ENCODE measurements around the gene NDRG2.
"Not testable (repeated sequence)": the region's sequence is repeated elsewhere in the genome, so short reads cannot be mapped to it uniquely, and the experiment has no call there.

Gene NDRG2

DNA sequence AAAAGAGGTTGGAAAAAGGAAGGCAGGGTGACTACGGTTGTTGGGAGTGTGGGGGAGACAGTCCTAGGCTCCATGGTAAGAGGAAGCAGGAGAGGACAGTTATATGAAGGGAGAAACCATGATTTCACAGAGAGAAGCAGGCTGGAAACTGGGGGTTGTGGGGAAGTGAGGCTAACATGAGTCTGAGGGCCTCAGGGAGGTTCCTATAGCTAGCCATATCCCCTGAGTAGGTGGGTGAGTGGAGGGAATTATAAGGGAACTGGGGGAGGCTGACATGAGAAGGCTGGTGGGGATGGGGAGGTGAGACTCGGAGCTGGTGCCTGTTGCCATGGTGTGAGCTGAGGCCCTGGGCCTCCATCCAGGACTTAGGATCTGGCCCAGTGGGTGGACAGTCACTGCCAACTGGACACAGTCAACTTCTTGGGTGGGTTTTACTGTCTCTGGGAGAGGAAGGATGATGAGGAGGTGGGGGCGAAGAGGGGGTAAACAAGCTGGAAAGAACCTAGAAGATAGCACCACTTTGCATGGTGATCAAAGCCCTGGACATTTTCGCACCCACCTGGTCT is 8.4 kb upstream of the NDRG2 start:
- no peak for FAIRE-seq

DNA sequence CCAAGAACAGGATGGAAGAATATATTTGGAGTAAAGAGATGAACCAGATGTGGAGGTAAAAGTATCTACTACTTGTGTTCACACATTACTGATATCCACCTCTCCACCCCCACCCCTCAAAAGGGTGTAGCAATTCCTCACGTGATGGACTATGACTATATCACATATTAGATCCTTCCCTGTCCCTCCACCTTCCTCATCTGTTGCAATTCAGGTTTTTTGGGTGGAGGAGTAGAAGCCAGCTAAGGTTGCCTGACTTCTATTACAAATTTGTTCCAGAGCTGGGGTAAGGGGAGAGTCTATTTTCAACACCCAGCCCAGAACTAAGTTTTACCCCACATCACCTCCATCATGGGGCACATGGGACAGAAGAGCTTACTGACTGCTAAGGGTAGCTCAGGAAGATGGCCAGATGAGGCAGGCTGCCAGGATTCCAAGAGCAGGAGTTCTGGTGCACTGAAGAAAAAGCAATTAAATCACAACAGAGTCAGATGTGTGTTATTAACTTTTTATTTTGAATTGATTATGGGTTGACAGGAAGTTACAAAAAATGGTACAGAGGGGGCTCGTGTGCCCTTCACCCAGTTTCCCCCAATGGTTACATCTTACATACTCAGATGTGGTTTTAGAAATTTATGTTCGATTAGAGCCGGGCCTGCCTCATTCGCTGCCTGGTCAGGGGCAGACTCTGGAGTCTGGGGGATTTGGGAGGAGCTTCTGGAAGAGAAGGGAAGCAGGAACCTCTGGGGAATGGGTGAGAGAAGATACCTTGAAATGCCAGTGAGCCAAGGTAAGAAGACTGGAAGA is 7.7 kb upstream of the NDRG2 start:
- no peak for FAIRE-seq

DNA sequence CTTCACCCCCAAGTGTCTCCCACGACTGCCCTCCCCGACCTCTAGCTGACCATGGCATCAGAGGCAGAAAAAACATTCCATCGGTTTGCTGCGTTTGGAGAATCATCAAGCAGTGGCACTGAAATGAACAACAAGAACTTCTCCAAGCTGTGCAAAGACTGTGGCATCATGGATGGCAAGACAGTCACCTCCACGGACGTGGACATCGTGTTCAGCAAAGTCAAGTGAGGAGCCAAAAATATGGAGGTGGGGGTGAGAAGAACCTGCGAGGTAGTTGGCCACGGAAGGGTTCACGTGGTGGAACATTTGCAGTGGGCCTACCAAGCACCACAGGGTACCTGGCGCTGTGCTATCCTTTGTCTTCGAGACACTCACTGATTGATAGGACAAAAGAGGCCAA is 5.7 kb upstream of the NDRG2 start:
- FAIRE-seq = no peak

DNA sequence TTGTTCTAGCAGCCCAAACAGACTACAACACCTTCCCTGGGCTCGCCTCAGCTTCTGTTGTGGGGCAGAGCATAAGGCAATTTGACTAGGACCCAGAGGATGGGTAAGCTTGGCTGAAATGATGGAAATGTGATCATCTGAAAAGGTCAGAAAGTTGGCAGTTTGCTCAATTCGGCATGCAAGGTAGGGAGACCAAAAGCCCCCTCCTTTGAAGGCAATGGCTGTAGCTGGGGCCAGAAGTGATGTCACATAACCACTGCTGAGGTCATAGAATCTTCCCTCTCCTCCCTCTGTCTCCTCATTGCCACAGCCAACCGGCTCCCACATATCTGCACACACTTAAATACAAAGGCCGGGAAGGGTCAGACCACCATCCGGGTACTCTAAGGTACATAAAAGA is 5.1 kb upstream of the NDRG2 start, which contains the start of gene TPPP2:
TSS of gene TPPP2 (plus strand) at position 301 of the 400 bp plus-strand sequence. CDS start 365 bp downstream, outside the sequence.
- FAIRE-seq = no peak

DNA sequence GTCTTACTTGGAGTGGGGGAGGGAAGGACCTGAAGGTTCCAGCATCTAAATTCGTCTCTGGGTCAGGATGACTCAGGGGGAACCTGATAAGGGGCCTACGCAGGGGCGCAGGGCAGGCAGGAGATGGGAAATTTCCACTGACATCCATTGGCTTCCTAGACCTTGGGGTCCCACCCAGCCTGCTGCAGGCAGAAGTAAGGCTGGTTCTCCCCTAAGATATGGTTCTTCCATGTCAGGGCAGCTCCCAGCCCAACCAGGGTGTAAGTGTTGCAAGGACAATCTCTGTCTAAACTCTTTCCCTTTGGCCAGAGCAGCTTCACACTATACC is 2.1 kb upstream of the NDRG2 start:
- no peak for FAIRE-seq

DNA sequence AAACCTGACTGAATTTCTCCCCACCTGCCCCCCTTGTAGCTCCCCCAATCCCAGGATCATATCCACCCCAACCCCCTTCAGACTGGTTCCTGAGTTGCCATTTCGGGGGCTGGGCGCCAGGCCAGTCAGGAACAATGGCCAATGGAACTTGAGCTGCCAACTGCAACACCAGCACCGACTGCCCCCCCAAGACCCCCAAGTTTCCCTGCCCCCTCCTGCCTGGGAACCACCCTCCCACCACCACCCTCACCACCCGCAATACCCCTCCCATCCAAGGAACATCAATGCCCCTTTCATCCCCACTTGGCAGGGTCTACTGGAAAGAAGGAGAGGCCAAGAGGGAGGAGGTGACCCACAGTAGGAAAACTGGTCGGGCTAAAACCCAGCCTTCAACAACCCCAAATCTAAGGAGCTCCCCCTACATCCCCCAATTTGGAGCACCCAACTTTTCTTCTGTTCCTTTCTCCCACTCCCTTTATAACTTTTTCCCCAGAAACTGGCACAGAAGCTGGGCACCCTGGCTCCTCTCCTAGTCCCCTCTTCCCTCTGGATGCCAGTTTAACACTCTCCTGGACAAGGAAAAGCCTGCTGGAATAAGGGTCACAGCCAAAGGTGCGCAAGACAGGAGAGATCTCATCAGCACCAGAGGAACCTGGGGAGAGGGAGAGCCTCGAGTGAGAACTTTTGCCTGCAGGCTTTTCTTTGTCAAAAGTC is 1.6 kb upstream of the NDRG2 start:
- no peak for FAIRE-seq

DNA sequence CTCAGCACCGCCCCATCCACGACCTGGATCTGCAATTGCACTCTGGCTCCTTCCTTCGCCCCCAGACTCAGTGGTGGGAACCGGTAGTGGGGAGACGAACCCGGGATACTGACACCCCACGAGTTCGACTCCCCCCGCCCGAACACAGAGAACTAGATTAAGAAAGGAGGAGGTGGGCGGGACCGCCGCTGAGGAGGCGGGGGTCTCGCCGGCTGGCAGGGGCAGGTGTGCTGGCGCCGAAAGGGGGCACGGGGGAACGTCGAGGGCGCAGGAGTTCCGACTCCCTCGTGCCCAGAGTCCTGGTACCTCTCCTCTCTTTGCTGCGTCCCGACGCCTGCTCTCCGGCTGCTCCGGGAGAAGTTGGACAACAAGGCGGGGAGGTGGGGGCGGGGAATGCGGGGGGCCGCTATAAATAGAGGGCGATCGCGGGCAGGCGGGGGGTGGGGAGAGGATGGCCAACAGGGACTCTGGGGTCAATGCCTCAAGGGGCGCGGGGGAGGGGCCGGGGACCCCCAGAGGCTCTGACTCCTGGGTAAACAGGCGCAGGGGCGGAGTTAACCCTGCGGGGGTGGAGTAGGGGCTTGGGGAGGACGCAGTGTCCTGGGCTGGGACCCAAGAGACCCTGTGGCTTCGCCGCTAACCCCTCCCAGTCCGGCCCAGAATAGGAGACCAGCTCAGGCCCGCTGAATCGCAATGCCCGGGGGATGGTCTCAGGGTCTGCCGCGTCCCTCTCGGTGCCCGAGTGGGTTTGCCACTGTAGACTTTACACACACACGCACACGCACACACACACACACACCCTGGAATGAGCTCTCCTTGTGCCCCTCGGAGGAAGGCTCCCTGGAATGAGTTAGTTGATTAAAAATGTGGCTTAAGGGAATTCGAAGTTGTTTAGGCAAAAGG is 761 bp upstream of the NDRG2 start:
- no peak for FAIRE-seq

DNA sequence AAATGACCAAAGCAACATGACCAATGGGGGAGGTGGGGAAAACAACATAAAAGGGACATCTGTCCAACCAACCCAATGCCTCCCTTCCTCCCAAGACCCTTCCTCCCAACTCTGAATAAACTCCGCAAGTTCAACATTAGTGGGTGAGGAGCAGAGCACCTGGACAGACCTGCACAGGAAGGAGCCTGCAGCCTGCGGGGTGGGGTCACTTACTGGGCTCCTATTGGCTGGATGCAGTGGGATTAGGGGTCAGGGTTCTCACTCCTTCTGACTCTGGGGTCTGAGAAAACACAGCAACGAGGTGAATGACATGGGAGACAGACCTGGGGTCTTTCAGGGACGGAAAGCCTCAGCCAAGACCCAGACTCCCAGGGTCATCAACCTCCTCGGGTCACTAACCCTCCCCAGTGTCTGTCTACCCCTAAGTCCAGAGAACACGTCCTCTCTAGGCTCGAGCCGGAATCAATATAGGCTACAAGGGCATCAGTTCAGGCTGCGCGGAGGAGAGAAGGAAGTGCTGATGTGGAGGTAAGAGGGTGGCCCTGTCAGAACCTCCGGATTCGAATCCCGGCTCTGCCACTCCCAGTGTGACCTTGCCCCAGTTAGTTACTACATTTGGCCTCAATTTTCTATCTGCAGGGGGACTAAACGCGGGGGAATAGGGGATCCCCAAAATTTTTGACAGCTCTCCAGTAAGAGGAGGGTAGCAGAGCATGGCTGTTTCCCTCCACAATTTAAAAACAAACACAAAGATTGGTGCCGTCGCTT is 860 bp downstream of the NDRG2 start:
- FAIRE-seq = no peak

DNA sequence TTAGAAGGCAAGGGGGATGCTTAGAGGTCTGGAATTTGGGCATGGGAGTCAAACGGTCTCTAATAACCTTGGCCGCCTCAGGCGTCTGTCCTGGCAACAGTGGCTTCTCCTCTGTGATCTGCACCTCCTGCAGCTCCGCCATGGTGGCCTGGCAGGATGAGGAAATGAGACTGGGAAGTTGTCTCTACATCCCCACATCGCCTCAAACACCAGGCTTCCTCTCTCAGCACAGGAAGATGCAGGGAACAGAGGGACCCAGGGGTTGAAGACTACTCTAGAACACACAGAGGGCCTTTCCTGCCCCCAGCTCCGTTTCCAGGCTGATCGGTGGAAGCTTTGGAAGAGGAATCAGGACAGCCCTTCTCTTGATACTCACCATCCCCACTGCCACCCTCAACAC is 1.7 kb downstream of the NDRG2 start:
- no peak for FAIRE-seq

DNA sequence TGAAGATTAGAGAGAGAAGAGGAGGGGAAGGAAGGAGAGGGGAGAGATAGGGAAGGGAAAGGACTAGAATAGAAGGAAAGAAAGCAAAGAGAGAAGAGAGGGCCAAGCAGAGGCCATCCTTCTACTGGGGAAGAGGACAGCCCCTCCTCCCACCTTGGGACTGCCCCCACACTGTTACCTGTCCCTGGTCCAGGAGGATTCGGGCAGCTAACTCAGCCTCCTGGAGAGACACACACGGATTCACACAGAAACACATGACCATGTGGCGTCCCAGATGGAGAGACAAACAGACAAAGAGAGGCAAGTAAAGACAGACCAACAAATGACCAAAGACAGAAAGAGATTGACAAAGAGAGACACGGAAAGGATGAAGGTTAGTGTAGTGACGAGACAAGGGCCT is 2.2 kb downstream of the NDRG2 start:
- no peak for FAIRE-seq

DNA sequence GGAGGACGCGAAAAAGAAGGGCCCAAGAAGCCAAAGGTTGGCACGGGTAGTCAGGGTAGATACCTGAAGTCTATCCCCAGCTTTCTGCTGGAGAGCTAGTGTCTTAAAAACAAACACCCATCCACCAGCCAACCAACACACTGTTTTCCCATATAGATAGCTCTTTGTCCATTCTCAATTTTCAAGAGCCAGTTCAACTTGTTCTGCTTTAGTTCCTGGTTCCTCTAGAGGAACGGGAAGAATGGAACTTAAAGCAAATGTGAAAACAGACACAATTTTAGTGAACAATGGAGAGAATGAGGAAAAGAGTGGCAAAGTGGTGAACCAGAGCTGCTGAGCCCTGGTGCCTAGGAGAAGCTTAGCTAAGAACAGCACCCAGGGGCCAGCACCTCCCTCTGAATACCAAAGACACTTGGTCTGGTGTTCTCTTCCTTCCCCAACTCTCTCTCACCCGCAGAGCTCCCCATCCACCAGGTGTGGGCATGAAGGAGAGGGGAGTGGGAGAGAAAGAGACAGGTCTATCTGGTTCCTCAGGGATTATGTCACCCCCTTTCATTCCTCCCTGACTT is 3.8 kb downstream of the NDRG2 start:
- no peak for FAIRE-seq

DNA sequence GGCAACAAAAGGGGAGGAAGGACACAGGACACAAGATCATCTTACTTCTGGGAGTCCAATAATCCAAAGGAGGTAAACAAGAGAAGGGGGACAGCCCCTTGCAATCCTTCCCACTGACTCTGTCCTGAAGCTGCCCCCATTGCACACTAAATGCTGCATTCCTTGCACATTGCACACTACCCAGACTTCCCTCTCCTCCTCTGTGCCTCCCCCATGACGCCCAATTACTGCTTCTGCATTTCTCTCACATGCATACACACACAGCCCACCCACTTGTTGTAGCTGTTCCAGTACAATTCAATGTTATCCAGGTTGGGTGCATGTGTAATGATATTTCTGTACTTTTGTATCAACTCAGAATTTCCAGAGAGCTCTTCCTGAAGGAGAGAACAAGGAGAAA is 5.5 kb downstream of the NDRG2 start:
- no peak for FAIRE-seq

DNA sequence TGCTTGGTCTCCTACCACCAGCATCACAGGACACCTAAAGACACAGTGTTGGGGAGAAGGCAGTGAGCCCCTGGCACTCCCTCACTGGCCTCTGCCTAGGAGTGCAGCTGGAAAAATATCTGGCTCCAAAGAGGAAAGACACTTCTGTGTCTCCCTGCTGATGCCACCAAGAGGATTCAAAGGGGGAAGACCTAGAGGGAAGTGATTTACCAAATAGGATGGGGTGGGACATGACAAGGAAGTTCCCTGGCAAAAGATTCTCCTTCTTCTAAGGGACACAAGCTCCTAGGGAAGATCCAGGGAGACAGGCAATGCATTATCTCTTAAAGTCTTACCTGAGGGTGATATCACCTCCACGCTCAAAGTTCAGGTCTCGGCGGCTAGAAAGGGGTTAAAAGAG is 6.1 kb downstream of the NDRG2 start:
- no peak for FAIRE-seq

DNA sequence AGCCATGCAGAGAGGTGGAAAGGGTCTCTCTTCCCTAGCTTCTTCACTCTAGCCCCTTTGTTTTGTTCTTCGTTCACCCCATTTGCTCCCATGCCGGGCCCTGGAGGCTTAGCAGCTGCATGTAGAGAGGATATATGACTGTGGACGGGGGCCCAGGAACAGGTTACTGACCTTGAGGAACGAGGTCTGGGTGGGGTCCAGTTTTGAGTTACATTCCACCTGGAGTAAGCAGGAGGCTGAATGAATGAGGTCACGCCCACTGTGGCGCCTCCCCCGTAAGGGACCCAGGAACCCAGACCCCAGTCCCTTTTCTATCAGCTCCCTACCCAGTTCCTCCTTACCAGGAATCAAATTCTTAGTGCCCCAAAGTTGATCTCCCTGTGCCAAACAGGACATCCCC is 6.6 kb downstream of the NDRG2 start:
- FAIRE-seq = no peak

DNA sequence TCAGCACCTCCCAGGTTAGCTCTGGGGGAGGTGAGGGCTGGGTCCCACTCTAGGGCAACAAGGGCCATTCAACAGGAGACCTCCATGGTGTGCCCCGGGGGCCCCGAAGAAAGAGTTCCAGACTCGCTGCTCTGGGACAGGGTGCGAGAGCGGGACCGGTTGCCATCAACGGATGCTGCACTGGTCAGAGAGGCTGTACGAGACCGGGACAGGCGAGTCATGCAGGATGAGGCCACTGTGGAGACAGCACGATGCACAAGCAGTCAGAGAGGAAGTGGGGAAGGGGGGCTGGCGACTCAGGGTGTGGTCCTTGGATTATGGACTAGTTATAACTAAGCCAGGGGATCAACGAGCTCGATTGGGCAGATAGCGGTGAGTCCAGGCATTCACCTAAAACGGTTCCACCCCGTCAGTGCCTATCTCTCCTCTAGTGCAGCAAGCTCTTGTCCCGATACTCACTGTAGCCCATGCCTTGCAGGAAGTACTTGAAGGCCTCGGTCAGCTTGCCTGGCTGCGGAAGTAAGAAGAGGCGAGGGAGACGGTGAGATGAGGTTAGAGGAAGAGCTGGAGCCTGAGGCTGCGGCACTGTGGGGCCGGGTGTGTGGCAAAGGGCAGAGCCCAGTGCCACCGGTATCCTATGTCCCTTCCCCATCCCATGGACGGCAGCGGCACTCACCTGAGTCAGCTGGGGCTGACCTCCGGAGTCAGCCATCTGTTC is 7.2 kb downstream of the NDRG2 start:
- FAIRE-seq = no peak

DNA sequence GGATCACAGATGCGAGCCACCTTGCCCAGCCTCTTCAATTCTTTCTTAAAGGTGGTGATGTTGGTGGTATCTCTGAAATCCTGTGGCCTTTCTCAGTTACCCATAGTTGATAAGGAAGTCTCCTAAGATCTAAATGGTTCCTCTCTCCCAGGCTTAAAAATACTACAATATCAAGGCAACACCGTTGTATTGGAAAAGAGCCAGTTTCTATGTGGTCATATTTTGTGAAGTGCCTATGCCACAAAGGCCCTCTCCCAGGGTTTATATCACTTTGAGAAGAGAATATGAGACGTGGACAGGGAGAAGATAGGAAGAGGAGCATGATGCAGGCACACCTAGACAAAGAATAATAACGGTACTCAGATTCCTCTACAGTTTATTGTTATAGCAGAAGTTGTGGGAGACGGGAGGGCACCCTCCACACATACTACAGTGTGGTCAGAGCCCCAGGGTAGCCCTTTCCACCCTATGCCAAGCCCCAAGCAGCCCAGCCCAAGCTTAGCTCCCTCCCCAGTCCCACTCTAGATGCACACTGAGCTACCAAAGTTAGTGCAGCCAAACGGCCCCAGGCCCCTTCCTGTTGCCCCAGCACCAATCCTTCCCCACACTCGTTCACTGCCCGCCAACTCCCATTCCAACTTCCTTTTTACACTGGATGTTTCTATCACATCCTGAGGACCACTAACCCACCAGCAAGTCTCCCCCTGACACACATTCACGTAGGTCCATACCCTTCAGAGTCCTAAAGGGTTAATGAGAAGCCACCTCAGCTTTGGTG is 8.3 kb downstream of the NDRG2 start:
- FAIRE-seq = no peak

DNA sequence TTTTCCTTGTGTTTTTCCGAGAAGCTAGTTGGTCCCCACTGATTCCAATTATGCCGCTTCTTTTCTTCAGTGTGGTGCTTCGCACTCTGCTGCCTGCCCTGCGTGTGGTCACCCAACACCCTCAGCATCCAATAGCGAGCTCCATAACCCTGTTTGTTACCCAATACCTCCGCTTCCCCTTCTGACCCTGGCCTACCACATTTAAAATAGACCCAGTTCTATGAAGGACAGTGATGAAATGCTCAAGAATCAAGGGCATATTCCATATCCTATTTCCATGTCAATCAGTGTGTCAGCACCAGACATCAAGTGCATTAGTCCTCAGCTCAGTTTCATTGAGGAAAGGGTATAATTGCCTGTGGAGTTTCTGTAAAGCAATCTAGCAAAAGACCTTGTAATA is 9.5 kb downstream of the NDRG2 start:
- no peak for FAIRE-seq

DNA sequence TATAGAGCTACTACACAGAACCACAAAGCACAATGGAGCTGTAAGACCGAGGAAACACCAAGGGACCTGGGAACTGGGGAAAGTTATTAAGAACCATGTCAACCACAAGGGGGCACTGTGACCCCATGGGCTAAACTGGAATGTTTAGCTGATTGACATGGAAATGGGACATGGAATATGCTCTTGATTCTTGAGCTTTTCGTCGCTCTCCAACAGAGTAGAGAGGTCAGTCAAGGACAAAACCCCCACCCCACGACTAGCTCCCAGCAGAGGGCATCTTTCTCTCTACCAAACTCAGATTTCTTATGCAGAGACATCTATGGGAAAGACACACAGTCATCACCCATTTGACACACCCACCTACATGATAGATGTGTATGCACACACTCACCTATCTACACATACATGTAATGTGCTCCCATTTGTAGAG is 10.1 kb downstream of the NDRG2 start:
- FAIRE-seq = peak; percentile 85

DNA sequence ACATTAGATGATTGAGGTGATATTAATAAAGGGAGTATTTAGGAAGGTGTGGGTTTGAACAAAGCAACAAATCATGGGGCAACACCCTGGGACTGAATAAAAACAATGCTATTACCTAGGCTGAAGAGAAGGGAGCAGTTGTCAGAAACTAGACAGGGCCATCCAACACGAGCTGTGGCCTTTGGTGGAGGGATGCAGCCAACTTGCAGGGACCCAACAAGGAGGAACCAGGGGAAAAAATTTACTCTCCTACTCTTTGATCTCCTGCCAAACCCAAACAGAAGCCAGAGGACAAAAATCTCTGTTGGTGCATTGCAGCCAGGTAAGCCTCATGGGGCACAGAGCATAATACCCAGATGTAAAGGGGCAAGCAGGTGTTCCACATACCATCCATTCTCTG is 13.7 kb downstream of the NDRG2 start:
- no peak for FAIRE-seq

DNA sequence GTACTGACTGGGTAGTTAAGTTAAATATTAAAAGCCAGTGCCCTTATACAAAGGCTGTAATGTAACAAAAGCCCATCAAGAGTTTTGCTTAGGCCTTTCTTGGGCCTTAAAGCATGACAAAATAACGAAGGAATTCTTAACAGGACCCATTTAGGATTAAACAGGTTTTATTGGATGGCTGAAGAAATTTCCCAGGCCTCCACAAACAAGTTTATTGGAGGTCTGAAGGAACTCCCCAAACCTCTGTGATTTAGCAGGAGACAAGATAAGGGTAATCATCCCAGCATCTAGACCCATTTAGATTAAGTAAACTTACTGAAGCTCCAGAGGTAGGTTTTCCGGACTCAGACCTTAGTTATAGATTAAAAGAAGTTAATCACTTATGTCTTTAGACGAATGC is 15.1 kb downstream of the NDRG2 start:
- FAIRE-seq = not testable (repeated sequence)
